ENCODE measurements around the gene SLC17A1. TPM values are rescaled to one million over a fixed set of nuclear protein-coding genes. Genes with fewer than 3 reads are reported as not detected.

SLC17A1 gene
- total RNA-seq, 1 experiment from 2014 or later = not detected

DNA sequence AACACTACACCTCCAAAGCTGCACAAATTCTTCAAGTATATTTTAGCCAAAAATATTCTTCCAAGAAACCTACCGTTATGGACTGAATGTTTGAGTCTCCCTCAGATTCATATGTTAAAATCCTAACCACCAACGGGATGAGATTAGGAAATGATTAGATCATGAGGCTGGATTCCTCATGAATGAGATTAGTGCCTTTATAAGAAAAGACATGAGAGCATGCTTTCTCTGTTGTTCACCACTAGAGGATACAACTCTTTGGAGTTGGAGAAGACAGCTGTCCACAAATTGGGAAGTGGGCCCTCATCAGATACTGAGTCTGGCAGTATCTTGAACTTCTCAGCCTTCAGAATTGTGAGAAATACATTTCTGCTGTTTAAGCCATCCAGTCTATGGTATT, 84.4 kb downstream of the SLC17A1 start:
- Mint-ChIP-seq H3K4me3 (ENCODE audit: unreplicated experiment) (no peak overlapping the region), H3K4me1 (ENCODE audit: low read depth, unreplicated experiment) (peaks cover 7% of the 10 kb centered on the region), H3K27me3 (ENCODE audit: insufficient read depth, unreplicated experiment) (no peaks in the 10 kb centered on the region), H3K27ac (ENCODE audit: unreplicated experiment) (no peak overlapping the region), H3K36me3 (ENCODE audit: insufficient read depth, unreplicated experiment) (no peaks in the 10 kb centered on the region), H3K9me3 (ENCODE audit: unreplicated experiment) (no peaks in the 10 kb centered on the region)
- BruUV-seq (replicated peaks) = no TSS peak
- POLR2A ChIA-PET = no interaction called here
- TF ChIP-seq, protein P1, sequence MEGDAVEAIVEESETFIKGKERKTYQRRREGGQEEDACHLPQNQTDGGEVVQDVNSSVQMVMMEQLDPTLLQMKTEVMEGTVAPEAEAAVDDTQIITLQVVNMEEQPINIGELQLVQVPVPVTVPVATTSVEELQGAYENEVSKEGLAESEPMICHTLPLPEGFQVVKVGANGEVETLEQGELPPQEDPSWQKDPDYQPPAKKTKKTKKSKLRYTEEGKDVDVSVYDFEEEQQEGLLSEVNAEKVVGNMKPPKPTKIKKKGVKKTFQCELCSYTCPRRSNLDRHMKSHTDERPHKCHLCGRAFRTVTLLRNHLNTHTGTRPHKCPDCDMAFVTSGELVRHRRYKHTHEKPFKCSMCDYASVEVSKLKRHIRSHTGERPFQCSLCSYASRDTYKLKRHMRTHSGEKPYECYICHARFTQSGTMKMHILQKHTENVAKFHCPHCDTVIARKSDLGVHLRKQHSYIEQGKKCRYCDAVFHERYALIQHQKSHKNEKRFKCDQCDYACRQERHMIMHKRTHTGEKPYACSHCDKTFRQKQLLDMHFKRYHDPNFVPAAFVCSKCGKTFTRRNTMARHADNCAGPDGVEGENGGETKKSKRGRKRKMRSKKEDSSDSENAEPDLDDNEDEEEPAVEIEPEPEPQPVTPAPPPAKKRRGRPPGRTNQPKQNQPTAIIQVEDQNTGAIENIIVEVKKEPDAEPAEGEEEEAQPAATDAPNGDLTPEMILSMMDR (IDR thresholded peaks at IDR 0.05; ENCODE audit: insufficient read depth in 1 of 2, low read depth in 1 of 2, low read length in 1 of 2, severe bottlenecking in 1 of 2, unreplicated experiment in 1 of 2) = no peak
- no peak overlapping the region for H3K4me3 ChIP-seq (ENCODE audit: low read depth, low read length)
- H3K27me3 ChIP-seq (replicated peaks; ENCODE audit: control insufficient read depth, insufficient read depth, low read length) = no peaks in the 10 kb centered on the region
- intact Hi-C loops (cut with micrococcal nuclease; ENCODE audit: unreplicated experiment) = no loop called here
- H3K9me3 ChIP-seq = peaks cover 3% of the 10 kb centered on the region; the same call in 1 of the 2 replicates
- peaks cover 27% of the 10 kb centered on the region for H3K4me1 ChIP-seq
- CTCF ChIA-PET = no interaction called here
- DNase-seq = no peak
- no peaks in the 10 kb centered on the region for H3K36me3 ChIP-seq (ENCODE audit: control insufficient read depth, insufficient read depth, low read length)

DNA sequence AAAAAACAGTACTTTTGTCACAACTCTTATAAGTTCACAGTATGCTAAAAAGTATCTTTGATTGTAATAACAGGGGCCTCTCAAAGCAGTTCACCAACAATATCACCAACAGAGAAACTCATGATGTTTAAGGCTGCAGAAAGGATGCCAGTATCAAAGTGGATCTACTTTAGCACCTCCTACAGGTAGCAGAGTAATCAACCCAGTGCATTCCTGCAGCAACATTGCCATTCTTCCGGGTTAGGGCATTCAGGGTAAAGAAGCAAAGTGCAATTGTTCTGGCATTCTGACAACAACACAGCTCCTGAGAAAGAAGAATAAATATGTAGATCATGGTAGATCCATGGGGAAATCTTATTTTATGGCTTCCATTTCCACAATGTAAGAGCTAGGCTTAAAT, 84.9 kb downstream of the SLC17A1 start:
- no peaks in the 10 kb centered on the region for H3K36me3 Mint-ChIP-seq (ENCODE audit: insufficient read depth, unreplicated experiment)
- Histone ChIP-seq H3K9me3 (peaks cover 3% of the 10 kb centered on the region; the same call in 1 of the 2 replicates), H3K27me3 (replicated peaks; ENCODE audit: control insufficient read depth, insufficient read depth, low read length) (no peaks in the 10 kb centered on the region), H3K4me3 (ENCODE audit: low read depth, low read length) (no peak overlapping the region), H3K4me1 (peaks cover 27% of the 10 kb centered on the region), H3K36me3 (ENCODE audit: control insufficient read depth, insufficient read depth, low read length) (no peaks in the 10 kb centered on the region)
- ChIA-PET POLR2A (no interaction called here), CTCF (no interaction called here)
- DNase-seq = no peak
- H3K4me1 Mint-ChIP-seq (ENCODE audit: low read depth, unreplicated experiment) = peaks cover 7% of the 10 kb centered on the region
- intact Hi-C loops (cut with micrococcal nuclease; ENCODE audit: unreplicated experiment) = no loop called here
- no peaks in the 10 kb centered on the region for H3K27me3 Mint-ChIP-seq (ENCODE audit: insufficient read depth, unreplicated experiment)
- H3K4me3 Mint-ChIP-seq (ENCODE audit: unreplicated experiment) = no peak overlapping the region
- TF ChIP-seq, protein P1 (IDR thresholded peaks at IDR 0.05; ENCODE audit: insufficient read depth in 1 of 2, low read depth in 1 of 2, low read length in 1 of 2, severe bottlenecking in 1 of 2, unreplicated experiment in 1 of 2) = no peak
- H3K27ac Mint-ChIP-seq (ENCODE audit: unreplicated experiment) = no peak overlapping the region
- BruUV-seq (replicated peaks) = no TSS peak
- H3K9me3 Mint-ChIP-seq (ENCODE audit: unreplicated experiment) = no peaks in the 10 kb centered on the region

GRCh38 chr6:25745836-25746235, 86.0 kb downstream of the SLC17A1 start:
- intact Hi-C loops (cut with micrococcal nuclease; ENCODE audit: unreplicated experiment) = no loop called here
- CTCF ChIA-PET = no interaction called here
- Mint-ChIP-seq H3K9me3 (ENCODE audit: unreplicated experiment) (peaks cover 2% of the 10 kb centered on the region), H3K4me1 (ENCODE audit: low read depth, unreplicated experiment) (peaks cover 7% of the 10 kb centered on the region), H3K4me3 (ENCODE audit: unreplicated experiment) (no peak overlapping the region), H3K36me3 (ENCODE audit: insufficient read depth, unreplicated experiment) (no peaks in the 10 kb centered on the region), H3K27ac (ENCODE audit: unreplicated experiment) (no peak overlapping the region), H3K27me3 (ENCODE audit: insufficient read depth, unreplicated experiment) (no peaks in the 10 kb centered on the region)
- DNase-seq = no peak
- H3K9me3 ChIP-seq = peaks cover 3% of the 10 kb centered on the region; the same call in 1 of the 2 replicates
- no peak overlapping the region for H3K4me3 ChIP-seq (ENCODE audit: low read depth, low read length)
- TF ChIP-seq, protein P1 (IDR thresholded peaks at IDR 0.05; ENCODE audit: insufficient read depth in 1 of 2, low read depth in 1 of 2, low read length in 1 of 2, severe bottlenecking in 1 of 2, unreplicated experiment in 1 of 2) = no peak
- H3K36me3 ChIP-seq (ENCODE audit: control insufficient read depth, insufficient read depth, low read length) = no peaks in the 10 kb centered on the region
- peaks cover 27% of the 10 kb centered on the region for H3K4me1 ChIP-seq
- H3K27me3 ChIP-seq (replicated peaks; ENCODE audit: control insufficient read depth, insufficient read depth, low read length) = no peaks in the 10 kb centered on the region
- POLR2A ChIA-PET = no interaction called here
- BruUV-seq (replicated peaks) = no TSS peak
